22Rv1 (cell line): ENCODE data around the gene AMIGO1.

ENCODE experiments used
- ZFX ChIP-seq: fragments of 450-650 bp; IDR thresholded peaks from 2 replicates; pipeline ENCODE4 v1.6.1; 2017; ENCODE audit warnings: antibody characterized with exemption, borderline replicate concordance
- TF ChIP-seq, protein P1 (sequence below): fragments of 450-650 bp; IDR thresholded peaks from 2 replicates; pipeline ENCODE4 v1.5.1; 2017; ENCODE audit warnings: mild to moderate bottlenecking

- TF ChIP-seq, protein P1, sequence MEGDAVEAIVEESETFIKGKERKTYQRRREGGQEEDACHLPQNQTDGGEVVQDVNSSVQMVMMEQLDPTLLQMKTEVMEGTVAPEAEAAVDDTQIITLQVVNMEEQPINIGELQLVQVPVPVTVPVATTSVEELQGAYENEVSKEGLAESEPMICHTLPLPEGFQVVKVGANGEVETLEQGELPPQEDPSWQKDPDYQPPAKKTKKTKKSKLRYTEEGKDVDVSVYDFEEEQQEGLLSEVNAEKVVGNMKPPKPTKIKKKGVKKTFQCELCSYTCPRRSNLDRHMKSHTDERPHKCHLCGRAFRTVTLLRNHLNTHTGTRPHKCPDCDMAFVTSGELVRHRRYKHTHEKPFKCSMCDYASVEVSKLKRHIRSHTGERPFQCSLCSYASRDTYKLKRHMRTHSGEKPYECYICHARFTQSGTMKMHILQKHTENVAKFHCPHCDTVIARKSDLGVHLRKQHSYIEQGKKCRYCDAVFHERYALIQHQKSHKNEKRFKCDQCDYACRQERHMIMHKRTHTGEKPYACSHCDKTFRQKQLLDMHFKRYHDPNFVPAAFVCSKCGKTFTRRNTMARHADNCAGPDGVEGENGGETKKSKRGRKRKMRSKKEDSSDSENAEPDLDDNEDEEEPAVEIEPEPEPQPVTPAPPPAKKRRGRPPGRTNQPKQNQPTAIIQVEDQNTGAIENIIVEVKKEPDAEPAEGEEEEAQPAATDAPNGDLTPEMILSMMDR, result no peak
- no peak for TF ChIP-seq ZFX
These were observed 41.5 kb downstream of the AMIGO1 start for GRCh38 chr1:109468061-109468460.
